GM21381 (cell line): Measurements from ENCODE around the gene SCRG1.

ENCODE experiments used
- ATAC-seq: cut with Tn5 transposase; IDR thresholded peaks from one replicate; pipeline ENCODE4 v1.9.1; 2021; ENCODE audit warnings: mild to moderate bottlenecking, moderate library complexity; ENCODE audit not compliant: unreplicated experiment

SCRG1 gene

GRCh38 chr4:173411106-173411693 lies 12.3 kb upstream of the SCRG1 start:
- no peak for ATAC-seq

GRCh38 chr4:173410079-173410478 lies 11.2 kb upstream of the SCRG1 start:
- ATAC-seq = no peak

- ATAC-seq = no peak
Measured at GRCh38 chr4:173405840-173406606, 7.1 kb upstream of the SCRG1 start.

GRCh38 chr4:173404296-173404865 lies 5.5 kb upstream of the SCRG1 start:
- no peak for ATAC-seq

- ATAC-seq = no peak
Measured at GRCh38 chr4:173403051-173403450, 4.1 kb upstream of the SCRG1 start.

- no peak for ATAC-seq
Measured at GRCh38 chr4:173401063-173401462, 2.1 kb upstream of the SCRG1 start.

- ATAC-seq = no peak
Measured at GRCh38 chr4:173398220-173398619, 696 bp downstream of the SCRG1 start.

GRCh38 chr4:173397604-173398003 lies 1.3 kb downstream of the SCRG1 start:
- no peak for ATAC-seq

GRCh38 chr4:173391701-173392100 lies 7.2 kb downstream of the SCRG1 start:
- no peak for ATAC-seq

GRCh38 chr4:173386751-173387150 lies 12.2 kb downstream of the SCRG1 start:
- ATAC-seq = no peak

GRCh38 chr4:173382349-173382748 lies 16.6 kb downstream of the SCRG1 start:
- no peak for ATAC-seq

- no peak for ATAC-seq
Measured at GRCh38 chr4:173381610-173382009, 17.3 kb downstream of the SCRG1 start.

GRCh38 chr4:173380987-173381386 lies 17.9 kb downstream of the SCRG1 start:
- ATAC-seq = no peak

GRCh38 chr4:173379929-173380328 lies 19.0 kb downstream of the SCRG1 start:
- ATAC-seq = no peak

GRCh38 chr4:173374588-173374987 lies 24.3 kb downstream of the SCRG1 start:
- no peak for ATAC-seq

- peak; percentile 21 for ATAC-seq
Measured at GRCh38 chr4:173371292-173372192, 27.4 kb downstream of the SCRG1 start.

- ATAC-seq = peak; percentile 70
Measured at GRCh38 chr4:173370477-173371291, 28.2 kb downstream of the SCRG1 start, which contains the start of gene SAP30. Gene SAP30 (plus strand): TSS chr4:173370954. CDS start chr4:173371183, 229 bp downstream.

GRCh38 chr4:173370130-173370476 lies 28.8 kb downstream of the SCRG1 start:
- peak; percentile 1 for ATAC-seq

- no peak for ATAC-seq
Measured at GRCh38 chr4:173367946-173368345, 31.0 kb downstream of the SCRG1 start.

- ATAC-seq = peak; percentile 10
Measured at GRCh38 chr4:173367285-173367684, 31.6 kb downstream of the SCRG1 start.
